GM21786 (cell line): Measurements from ENCODE around the gene CRIP3.

ENCODE experiments used
- ATAC-seq: cut with Tn5 transposase; IDR thresholded peaks from one replicate; pipeline ENCODE4 v1.9.1; 2021; ENCODE audit not compliant: unreplicated experiment

Gene CRIP3

GRCh38 chr6:43290905-43291355, 17.7 kb downstream of the CRIP3 start:
- ATAC-seq = no peak

DNA sequence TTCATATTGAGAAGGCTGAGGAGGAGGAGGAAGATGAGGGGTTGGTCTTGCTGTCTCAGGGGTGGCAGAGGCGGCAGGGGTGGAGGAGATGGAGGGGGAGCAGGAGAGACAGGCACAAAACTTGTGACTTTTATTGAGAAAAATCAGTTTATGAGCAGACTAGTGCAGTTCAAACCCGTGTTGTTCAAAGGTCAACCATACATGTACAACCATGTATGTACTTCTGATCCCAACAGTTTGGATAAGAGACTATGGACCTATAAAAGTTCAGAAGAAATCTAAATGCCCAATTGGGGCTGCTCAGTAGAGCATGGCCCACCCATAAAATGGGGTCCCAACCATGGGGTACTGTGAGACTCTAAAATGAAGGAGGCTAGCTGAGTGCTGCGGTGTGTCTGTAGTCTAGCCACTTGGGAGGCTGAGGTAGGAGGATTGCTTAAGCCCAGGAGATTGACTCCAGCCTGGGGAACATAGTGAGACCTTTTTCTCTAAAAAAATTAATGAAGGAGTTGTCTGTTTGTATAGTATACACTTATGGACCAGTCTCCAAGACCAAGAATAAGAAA, 18.2 kb downstream of the CRIP3 start:
- ATAC-seq = no peak

- ATAC-seq = no peak
Observed at GRCh38 chr6:43287717-43288679, 20.6 kb downstream of the CRIP3 start.

DNA sequence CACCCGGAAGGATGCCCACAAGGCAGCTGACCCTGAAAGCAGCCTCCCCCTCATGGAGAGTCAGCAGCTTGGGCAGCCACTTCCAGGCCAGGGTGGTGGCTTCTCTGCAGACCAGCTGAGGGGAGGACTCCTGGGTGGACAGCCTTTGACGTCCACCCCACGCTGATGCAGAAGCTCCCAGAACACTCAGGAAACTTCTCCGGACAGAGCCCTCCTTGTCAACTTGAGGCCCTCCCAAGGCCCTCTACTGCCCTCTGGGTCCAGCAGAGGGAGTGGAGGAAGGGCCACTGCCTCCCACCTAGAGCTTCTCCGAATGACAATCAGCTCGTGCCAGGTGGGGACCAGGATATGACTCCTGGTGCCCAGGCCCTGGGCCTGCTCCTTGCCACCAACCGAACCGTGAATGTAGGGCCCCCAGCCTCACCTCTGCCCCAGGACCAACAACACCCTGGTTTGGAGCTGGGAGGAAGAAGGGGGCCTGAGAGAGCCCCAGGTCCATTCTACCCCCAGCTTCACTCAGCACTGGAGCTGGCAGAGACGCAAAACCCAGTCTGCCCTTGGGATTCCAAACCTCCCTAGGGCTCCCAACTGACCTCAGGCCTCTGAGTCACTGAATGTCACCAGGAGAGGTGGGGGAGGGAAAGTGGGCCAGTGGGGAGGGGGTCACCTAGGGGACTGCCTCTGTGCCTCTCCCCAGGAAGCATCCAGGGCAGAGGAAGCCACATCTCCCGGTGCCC, 21.5 kb downstream of the CRIP3 start:
- ATAC-seq = no peak

- ATAC-seq = no peak
Observed at GRCh38 chr6:43286456-43286979, 22.1 kb downstream of the CRIP3 start.

DNA sequence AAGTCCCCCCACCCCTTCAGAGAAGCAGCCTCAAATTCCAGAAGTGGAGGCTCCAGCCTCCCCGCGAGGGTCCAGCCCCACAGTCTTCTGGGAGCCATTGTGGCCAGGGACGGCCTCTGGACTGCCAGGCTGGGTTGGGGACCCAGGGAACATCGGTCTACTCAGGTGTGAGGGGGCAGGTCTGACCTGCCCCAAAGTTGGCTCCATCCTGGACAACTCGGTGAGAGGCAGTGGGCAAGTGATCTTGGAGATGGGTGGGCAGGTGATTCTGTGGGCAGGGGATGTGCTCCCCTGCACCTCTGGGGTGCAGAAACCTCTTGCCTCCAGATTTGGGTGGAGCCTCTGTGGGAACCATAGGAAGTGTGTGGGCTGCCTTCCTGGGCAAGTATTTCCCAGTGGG, 22.8 kb downstream of the CRIP3 start:
- no peak for ATAC-seq

DNA sequence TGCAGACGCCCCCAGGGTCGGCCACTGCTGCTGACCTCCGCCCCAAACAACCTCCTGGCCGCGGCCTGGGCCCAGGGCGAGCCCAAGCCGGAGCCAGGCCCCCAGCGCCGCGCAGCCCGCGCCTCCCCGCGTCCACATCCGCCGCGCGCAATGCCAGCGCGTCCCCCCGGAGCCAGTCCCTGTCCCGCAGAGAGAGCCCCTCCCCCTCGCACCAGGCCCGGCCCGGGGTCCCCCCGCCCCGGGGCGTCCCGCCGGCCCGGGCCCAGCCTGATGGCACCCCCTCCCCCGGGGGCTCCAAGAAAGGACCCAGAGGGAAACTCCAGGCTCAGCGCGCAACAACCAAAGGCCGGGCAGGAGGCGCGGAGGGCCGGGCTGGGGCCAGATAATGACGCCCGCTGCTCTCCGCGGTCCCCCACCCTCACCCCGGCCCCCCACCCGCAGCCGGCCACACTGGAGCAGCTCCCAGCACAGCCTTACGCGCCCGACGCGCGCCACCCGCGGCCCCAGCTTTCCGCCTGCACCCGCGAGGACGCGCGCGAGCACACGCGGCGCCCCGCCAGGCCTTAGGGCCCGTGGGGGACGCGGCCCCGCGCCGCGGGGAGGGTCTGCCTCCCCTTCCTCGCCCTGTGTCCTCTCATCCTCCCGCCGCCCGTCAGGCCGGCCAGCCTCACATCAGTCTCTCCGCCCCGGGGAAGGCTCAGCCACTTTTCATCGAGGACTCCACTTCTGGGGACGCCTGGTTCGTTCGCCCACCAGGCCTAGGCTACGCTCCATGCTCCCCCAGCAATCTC, 23.4 kb downstream of the CRIP3 start:
- ATAC-seq = no peak

- ATAC-seq = no peak
Observed at GRCh38 chr6:43283905-43284304, 24.7 kb downstream of the CRIP3 start.

DNA sequence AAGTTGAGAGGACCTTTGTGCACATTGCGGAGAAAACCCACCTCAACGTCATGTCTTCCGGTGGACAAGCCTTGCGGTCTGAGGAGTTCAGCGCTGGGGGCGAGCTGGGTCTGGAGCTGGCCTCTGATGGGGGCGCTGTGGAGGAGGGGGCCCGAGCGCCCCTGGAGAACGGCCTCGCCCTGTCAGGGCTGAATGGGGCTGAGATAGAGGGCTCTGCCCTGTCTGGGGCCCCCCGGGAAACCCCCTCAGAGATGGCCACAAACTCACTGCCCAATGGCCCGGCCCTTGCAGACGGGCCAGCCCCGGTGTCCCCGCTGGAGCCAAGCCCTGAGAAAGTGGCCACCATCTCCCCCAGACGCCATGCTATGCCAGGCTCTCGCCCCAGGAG, 25.1 kb downstream of the CRIP3 start:
- no peak for ATAC-seq

DNA sequence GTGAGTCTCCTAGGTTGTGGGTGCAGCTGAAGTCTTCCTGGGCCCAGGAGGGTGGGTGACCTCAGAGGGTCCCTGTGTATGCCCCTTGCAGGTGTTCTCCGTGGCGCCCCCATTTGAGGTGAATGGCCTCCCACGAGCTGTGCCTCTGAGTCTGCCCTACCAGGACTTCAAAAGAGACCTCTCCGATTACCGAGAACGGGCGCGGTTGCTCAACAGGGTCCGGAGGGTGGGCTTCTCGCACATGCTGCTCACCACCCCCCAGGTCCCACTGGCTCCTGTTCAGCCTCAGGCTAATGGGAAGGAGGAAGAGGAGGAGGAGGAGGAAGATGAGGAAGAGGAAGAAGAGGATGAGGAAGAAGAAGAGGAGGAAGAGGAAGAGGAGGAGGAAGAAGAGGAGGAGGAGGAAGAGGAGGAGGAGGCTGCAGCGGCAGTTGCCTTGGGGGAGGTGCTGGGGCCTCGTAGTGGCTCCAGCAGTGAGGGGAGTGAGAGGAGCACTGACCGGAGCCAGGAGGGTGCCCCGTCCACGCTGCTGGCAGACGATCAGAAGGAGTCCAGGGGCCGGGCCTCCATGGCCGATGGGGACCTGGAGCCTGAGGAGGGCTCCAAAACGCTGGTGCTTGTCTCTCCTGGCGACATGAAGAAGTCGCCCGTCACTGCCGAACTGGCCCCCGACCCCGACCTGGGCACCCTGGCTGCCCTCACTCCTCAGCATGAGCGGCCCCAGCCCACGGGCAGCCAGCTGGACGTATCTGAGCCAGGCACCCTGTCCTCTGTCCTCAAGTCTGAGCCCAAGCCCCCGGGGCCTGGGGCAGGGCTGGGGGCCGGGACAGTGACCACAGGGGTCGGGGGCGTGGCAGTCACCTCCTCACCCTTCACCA, 25.8 kb downstream of the CRIP3 start:
- no peak for ATAC-seq

DNA sequence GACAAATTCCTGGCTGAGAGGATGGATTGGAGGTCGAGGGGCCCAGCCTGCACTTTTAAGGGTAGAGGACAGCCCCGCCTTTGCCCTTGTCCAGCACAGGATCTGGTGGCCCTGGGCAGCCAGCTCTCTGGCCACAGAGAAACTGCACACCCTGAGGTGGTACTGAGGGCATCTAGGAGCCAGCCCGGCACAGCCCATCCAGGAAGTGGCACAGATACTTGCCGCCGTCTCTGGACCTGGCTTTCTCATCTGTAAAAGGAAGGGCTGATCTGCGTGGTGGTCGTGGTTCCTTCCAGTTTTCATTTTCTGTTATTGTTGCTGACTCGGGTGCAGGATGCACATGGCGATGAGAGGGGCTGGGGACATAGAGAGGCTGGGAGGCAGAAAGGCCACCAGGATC, 26.6 kb downstream of the CRIP3 start:
- no peak for ATAC-seq

GRCh38 chr6:43280234-43280633, 28.4 kb downstream of the CRIP3 start:
- ATAC-seq = no peak

- no peak for ATAC-seq
Observed at GRCh38 chr6:43278524-43279078, 30.0 kb downstream of the CRIP3 start.

GRCh38 chr6:43277643-43278523, 30.7 kb downstream of the CRIP3 start:
- ATAC-seq = no peak

- ATAC-seq = no peak
Observed at GRCh38 chr6:43277306-43277642, 31.4 kb downstream of the CRIP3 start.

DNA sequence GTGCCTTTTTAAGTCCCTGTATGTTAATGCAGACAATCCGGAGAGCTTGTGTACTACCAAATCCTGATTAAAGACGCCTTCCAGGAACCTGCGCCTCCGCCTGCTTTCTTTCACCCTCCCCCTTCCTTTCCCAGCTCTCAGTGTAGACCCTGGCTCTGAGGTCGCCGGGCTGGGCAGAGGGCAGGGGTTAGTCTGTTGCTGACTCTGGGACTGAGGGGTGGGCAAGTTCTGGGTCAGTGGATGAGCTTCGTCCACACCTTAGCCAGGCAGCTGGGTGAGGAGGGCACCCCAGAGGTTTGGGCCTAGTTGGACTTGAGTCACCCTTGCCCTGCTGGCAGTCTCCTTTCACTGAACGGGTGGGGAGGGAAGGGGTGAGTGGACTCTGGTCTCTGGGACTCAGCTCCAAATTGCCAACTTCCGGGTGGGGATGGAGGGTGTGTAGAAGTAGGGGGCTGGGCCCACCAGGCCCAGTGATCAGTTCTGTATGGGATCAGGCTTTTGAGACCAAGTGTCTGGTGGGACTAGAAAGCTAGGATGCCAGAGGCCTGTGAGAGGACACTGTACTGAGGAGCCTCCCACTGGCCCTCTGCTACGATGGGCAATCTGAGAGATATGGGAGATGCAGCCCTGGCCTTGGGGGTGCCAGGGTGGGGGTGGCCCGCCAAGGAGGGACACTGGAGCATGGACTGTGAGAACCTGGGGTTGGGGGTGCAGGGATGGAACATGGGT, 31.9 kb downstream of the CRIP3 start:
- ATAC-seq = no peak

DNA sequence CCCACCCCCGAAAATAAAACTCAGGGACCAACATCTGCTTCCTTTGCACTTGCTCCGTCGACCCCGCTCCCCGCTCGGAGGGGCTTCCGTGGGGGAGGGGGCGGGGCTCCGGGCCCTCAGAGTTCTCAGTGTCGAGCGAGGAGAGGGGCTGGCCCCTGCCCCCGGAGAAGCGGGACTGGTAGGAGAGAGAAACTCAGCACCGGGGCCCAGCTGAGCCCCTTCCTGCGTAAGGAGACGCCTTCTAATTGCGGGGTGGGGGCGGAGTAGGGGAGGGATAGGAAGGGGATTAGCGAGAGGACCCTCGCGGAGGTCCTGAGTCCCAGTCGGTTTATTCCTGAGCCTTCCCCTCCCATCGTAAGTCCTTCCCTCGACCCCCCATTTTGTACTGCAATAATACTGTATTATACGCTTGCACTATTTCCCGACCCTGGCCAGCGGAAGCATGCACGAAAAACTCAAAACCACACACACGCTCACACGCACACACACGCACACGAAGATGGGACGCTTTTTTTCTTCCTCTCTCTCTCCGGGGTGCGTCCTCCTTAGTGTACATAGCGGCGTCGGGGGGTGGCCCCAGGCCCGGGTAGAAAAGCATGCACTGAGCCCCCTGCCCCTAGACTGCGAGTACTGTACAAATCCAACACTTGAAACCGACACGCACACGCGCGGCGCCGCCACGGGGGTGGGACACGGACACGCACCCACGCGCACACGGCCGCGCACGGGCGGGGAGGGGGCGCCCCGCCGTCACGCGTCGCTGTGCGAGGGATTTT, 32.6 kb downstream of the CRIP3 start:
- no peak for ATAC-seq
